ENCODE results near the gene DHX40. TPM values are rescaled to one million over a fixed set of nuclear protein-coding genes. Genes with fewer than 3 reads are reported as not detected.
"Not testable (repeated sequence)": the region's sequence is repeated elsewhere in the genome, so short reads cannot be mapped to it uniquely, and the experiment has no call there.

DHX40 gene
- 19.0 and 37.7 TPM in 2 replicates for polyA plus RNA-seq (2011; rRNA removed)
- 13.7 and 14.0 TPM in 2 replicates for polyA minus RNA-seq (2011; rRNA and poly(A)+ RNA removed)

GRCh38 chr17:59565171-59565958, at the start of gene DHX40:
Gene DHX40, plus strand, starts transcription at chr17:59565610. Its CDS starts 62 bp downstream, at chr17:59565672.
- Histone ChIP-seq H3K27me3 (ENCODE audit: control insufficient read depth, insufficient read depth, low read length) (no peaks in the 10 kb centered on the region), H3K36me3 (ENCODE audit: control insufficient read depth, insufficient read depth, low read length) (no peaks in the 10 kb centered on the region), H3K4me3 (ENCODE audit: low read depth, low read length) (peak within 1 kb of the TSS; percentile 90)
- peak; percentile 45 for DNase-seq (ENCODE audit: low read depth)
- no peak for TF ChIP-seq CTCF (IDR thresholded peaks at IDR 0.05; ENCODE audit: insufficient read depth, low read depth, low read length)
- CTCF ChIA-PET = interaction anchor here (0.7 kb wide), 1 partner anchor 255 kb away, joined by 4 read pairs; no protein-coding TSS in a partner anchor
- POLR2A ChIA-PET = interaction anchor here (0.6 kb wide), 1 partner anchor 1227 kb away, joined by 3 read pairs; no protein-coding TSS in a partner anchor

- Histone ChIP-seq H3K4me3 (ENCODE audit: low read depth, low read length) (no peak overlapping the region), H3K27me3 (ENCODE audit: control insufficient read depth, insufficient read depth, low read length) (no peaks in the 10 kb centered on the region), H3K36me3 (ENCODE audit: control insufficient read depth, insufficient read depth, low read length) (no peaks in the 10 kb centered on the region)
- TF ChIP-seq CTCF (IDR thresholded peaks at IDR 0.05; ENCODE audit: insufficient read depth, low read depth, low read length) = no peak
- DNase-seq (ENCODE audit: low read depth) = no peak
- ChIA-PET CTCF (no interaction called here), POLR2A (no interaction called here)
These were observed 49.0 kb upstream of the DHX40 start for GRCh38 chr17:59516451-59516850.

GRCh38 chr17:59519132-59519531, 46.3 kb upstream of the DHX40 start:
- no peak for TF ChIP-seq CTCF (IDR thresholded peaks at IDR 0.05; ENCODE audit: insufficient read depth, low read depth, low read length)
- CTCF ChIA-PET = interaction anchor here (1.0 to 2.0 kb wide), 3 partner anchors 8 to 40 kb away, joined by 3 to 6 read pairs (median 5); no protein-coding TSS in a partner anchor
- POLR2A ChIA-PET = no interaction called here
- H3K4me3 ChIP-seq (ENCODE audit: low read depth, low read length) = no peak overlapping the region
- no peaks in the 10 kb centered on the region for H3K27me3 ChIP-seq (ENCODE audit: control insufficient read depth, insufficient read depth, low read length)
- H3K36me3 ChIP-seq (ENCODE audit: control insufficient read depth, insufficient read depth, low read length) = no peaks in the 10 kb centered on the region
- no peak for DNase-seq (ENCODE audit: low read depth)

GRCh38 chr17:59520251-59520650, 45.2 kb upstream of the DHX40 start:
- H3K27me3 ChIP-seq (ENCODE audit: control insufficient read depth, insufficient read depth, low read length) = no peaks in the 10 kb centered on the region
- DNase-seq (ENCODE audit: low read depth) = no peak
- POLR2A ChIA-PET = no interaction called here
- CTCF ChIA-PET = interaction anchor here (1.1 to 2.7 kb wide), 6 partner anchors 7 to 204 kb away, joined by 3 to 27 read pairs (median 5); no protein-coding TSS in a partner anchor
- TF ChIP-seq CTCF (IDR thresholded peaks at IDR 0.05; ENCODE audit: insufficient read depth, low read depth, low read length) = no peak
- H3K36me3 ChIP-seq (ENCODE audit: control insufficient read depth, insufficient read depth, low read length) = no peaks in the 10 kb centered on the region
- H3K4me3 ChIP-seq (ENCODE audit: low read depth, low read length) = no peak overlapping the region

- ChIA-PET CTCF (interaction anchor here (0.7 to 2.9 kb wide), 23 partner anchors 9 to 1309 kb away, joined by 3 to 27 read pairs (median 4); no protein-coding TSS in a partner anchor), POLR2A (no interaction called here)
- no peaks in the 10 kb centered on the region for H3K36me3 ChIP-seq (ENCODE audit: control insufficient read depth, insufficient read depth, low read length)
- no peak for DNase-seq (ENCODE audit: low read depth)
- peaks cover 2% of the 10 kb centered on the region; the same call in 1 of the 2 replicates for H3K27me3 ChIP-seq (ENCODE audit: control insufficient read depth, insufficient read depth, low read length)
- peak; percentile 89 for TF ChIP-seq CTCF (IDR thresholded peaks at IDR 0.05; ENCODE audit: insufficient read depth, low read depth, low read length)
- H3K4me3 ChIP-seq (ENCODE audit: low read depth, low read length) = no peak overlapping the region
These were observed 43.8 kb upstream of the DHX40 start for GRCh38 chr17:59521465-59522126.

- H3K36me3 ChIP-seq (ENCODE audit: control insufficient read depth, insufficient read depth, low read length); H3K4me3 ChIP-seq (ENCODE audit: low read depth, low read length); CTCF ChIA-PET; POLR2A ChIA-PET; H3K27me3 ChIP-seq (ENCODE audit: control insufficient read depth, insufficient read depth, low read length); DNase-seq (ENCODE audit: low read depth): not testable (repeated sequence)
These were observed 40.5 kb upstream of the DHX40 start for GRCh38 chr17:59524930-59525329.
